Nephron (organoid): ENCODE results near the gene PAPPA.

ENCODE experiments used
- H3K27ac Mint-ChIP-seq, 3 experiments: 2 replicates each; pipeline ENCODE4 v1.8.0; 2020; ENCODE audit warnings: mixed read lengths in 3 of 3, mild to moderate bottlenecking in 2 of 3, moderate library complexity in 1 of 3
- H3K27me3 Mint-ChIP-seq: 2 replicates; pipeline ENCODE4 v1.8.0; 2021; ENCODE audit warnings: low read depth, mild to moderate bottlenecking, moderate library complexity, mixed read lengths
- H3K36me3 Mint-ChIP-seq: 2 replicates; pipeline ENCODE4 v1.8.0; 2020; ENCODE audit warnings: low read depth, mixed read lengths
- H3K4me1 Mint-ChIP-seq: 2 replicates; pipeline ENCODE4 v1.8.0; 2020; ENCODE audit warnings: mixed read lengths
- H3K4me3 Mint-ChIP-seq, 3 experiments: 2 replicates each; pipeline ENCODE4 v1.8.0; 2020; ENCODE audit warnings: mild to moderate bottlenecking in 3 of 3, mixed read lengths in 3 of 3, moderate library complexity in 2 of 3
- H3K9me3 Mint-ChIP-seq: 2 replicates; pipeline ENCODE4 v1.8.0; 2020; ENCODE audit warnings: mixed read lengths
- TF ChIP-seq, protein P1 (sequence below), 3 experiments: fragments of 200-600 bp; sonication (generic); IDR thresholded peaks; one replicate each; pipeline ENCODE4 v1.5.0; 2021; ENCODE audit warnings: antibody characterized with exemption in 3 of 3; ENCODE audit not compliant: unreplicated experiment in 3 of 3

Gene PAPPA

GRCh38 chr9:116238776-116239340 lies 85.3 kb downstream of the PAPPA start:
- H3K4me3 Mint-ChIP-seq: no peak overlapping the region
- no peaks in the 10 kb centered on the region for H3K9me3 Mint-ChIP-seq
- H3K4me1 Mint-ChIP-seq: peaks cover 16% of the 10 kb centered on the region
- H3K27me3 Mint-ChIP-seq: peaks cover 16% of the 10 kb centered on the region
- TF ChIP-seq, protein P1, sequence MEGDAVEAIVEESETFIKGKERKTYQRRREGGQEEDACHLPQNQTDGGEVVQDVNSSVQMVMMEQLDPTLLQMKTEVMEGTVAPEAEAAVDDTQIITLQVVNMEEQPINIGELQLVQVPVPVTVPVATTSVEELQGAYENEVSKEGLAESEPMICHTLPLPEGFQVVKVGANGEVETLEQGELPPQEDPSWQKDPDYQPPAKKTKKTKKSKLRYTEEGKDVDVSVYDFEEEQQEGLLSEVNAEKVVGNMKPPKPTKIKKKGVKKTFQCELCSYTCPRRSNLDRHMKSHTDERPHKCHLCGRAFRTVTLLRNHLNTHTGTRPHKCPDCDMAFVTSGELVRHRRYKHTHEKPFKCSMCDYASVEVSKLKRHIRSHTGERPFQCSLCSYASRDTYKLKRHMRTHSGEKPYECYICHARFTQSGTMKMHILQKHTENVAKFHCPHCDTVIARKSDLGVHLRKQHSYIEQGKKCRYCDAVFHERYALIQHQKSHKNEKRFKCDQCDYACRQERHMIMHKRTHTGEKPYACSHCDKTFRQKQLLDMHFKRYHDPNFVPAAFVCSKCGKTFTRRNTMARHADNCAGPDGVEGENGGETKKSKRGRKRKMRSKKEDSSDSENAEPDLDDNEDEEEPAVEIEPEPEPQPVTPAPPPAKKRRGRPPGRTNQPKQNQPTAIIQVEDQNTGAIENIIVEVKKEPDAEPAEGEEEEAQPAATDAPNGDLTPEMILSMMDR (IDR thresholded peaks at IDR 0.05; ENCODE audit: unreplicated experiment in 3 of 3): no peak
- peaks cover 35% of the 10 kb centered on the region for H3K36me3 Mint-ChIP-seq
- H3K27ac Mint-ChIP-seq: peak overlapping the region; percentile 14 to 80 (median 64)

DNA sequence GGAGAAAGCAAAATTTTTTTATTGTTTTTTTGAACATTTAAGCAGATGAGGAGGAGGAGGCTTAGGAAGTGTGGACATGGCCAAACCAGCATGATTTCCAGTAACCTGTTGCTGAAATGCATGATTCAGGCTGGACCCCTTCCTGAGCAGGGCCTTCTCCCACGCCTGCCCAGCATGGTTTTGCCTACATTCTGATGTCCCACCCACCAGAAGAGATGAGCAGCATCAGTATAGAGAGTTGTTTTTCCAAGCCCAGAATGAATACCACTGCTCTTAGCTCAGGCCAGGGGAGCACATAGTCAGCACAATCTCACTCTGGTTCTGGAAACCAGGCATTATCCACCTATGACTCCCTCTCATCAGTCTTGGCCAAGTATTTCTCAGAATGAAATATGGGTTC lies 90.1 kb downstream of the PAPPA start:
- Mint-ChIP-seq H3K27ac (no peak overlapping the region), H3K9me3 (no peaks in the 10 kb centered on the region), H3K4me3 (no peak overlapping the region), H3K4me1 (peaks cover 4% of the 10 kb centered on the region), H3K36me3 (peaks cover 15% of the 10 kb centered on the region), H3K27me3 (no peaks in the 10 kb centered on the region)
- TF ChIP-seq, protein P1 (IDR thresholded peaks at IDR 0.05; ENCODE audit: unreplicated experiment in 3 of 3): no peak

GRCh38 chr9:116247284-116247683 lies 93.7 kb downstream of the PAPPA start:
- Mint-ChIP-seq H3K9me3 (no peaks in the 10 kb centered on the region), H3K36me3 (peaks cover 3% of the 10 kb centered on the region), H3K4me1 (no peaks in the 10 kb centered on the region), H3K4me3 (no peak overlapping the region), H3K27me3 (peaks cover 7% of the 10 kb centered on the region), H3K27ac (peak overlapping the region in 1 of 3 experiments; percentile 50)
- TF ChIP-seq, protein P1 (IDR thresholded peaks at IDR 0.05; ENCODE audit: unreplicated experiment in 3 of 3): no peak

DNA sequence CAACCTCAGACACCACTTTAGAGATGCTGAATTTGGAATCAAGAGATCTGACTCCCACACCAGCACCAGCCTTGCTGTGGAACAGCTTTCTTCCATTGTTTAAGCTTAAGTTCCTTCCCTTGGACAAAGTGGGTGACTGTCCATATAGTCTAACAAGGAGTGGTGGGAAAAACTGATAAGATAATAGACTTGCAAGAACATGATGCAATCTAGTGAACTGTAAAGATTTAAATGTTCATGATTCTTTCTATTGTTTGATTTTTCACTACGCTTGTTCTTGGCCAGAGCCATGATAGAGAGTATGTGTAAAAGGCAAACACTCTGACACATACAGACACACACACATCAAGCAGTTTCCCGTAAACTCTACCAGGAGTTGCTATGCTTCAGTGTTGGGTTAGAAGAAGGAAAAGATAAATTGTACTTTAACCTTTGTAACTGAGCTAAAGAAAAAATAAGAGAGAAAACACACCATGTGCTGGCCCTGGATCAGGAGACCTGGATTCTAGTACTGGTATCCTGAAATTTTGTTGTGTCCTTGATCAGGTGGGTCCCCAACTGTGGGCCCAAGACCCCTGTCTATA lies 94.3 kb downstream of the PAPPA start:
- TF ChIP-seq, protein P1 (IDR thresholded peaks at IDR 0.05; ENCODE audit: unreplicated experiment in 3 of 3): no peak
- Mint-ChIP-seq H3K36me3 (peaks cover 2% of the 10 kb centered on the region), H3K4me3 (no peak overlapping the region), H3K4me1 (no peaks in the 10 kb centered on the region), H3K27ac (peak overlapping the region in 2 of 3 experiments; percentile 50 to 83), H3K27me3 (peaks cover 7% of the 10 kb centered on the region), H3K9me3 (no peaks in the 10 kb centered on the region)

DNA sequence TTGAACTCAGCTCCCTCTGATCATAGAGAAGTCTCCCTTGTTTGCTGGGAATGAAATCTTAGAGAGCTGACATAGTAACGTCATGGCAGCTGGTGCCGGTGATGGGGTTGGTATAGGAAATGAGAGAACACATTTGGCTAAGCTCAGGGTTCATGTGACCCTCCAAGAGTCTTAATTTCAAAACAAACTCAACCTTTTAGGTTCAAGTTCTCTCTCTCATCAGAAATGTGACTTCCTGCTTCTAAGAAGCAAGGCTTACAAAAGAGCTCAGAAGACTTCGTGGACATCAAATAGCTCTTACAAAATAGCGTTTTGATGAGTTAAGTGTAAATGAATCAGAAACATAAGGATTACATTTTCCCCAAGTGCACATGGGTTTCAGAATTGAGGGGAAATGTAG lies 97.3 kb downstream of the PAPPA start:
- Mint-ChIP-seq H3K9me3 (no peaks in the 10 kb centered on the region), H3K27ac (peak overlapping the region; percentile 2 to 57 (median 24)), H3K36me3 (peaks cover 3% of the 10 kb centered on the region), H3K4me3 (no peak overlapping the region), H3K4me1 (no peaks in the 10 kb centered on the region), H3K27me3 (peaks cover 7% of the 10 kb centered on the region)
- TF ChIP-seq, protein P1 (IDR thresholded peaks at IDR 0.05; ENCODE audit: unreplicated experiment in 3 of 3): no peak

- Mint-ChIP-seq H3K27me3 (peaks cover 7% of the 10 kb centered on the region), H3K4me3 (no peak overlapping the region), H3K36me3 (peaks cover 3% of the 10 kb centered on the region), H3K27ac (no peak overlapping the region), H3K4me1 (no peaks in the 10 kb centered on the region), H3K9me3 (no peaks in the 10 kb centered on the region)
- TF ChIP-seq, protein P1 (IDR thresholded peaks at IDR 0.05; ENCODE audit: unreplicated experiment in 3 of 3): no peak
Observed at GRCh38 chr9:116251366-116251765, 97.8 kb downstream of the PAPPA start.
